Stimulated activated CD4-positive, alpha-beta T cell treated with anti-CD3 and anti-CD28 coated beads, Interleukin-2, amount 100 ng/mL, for 24 hours (primary cell): ENCODE data around the gene CDK10.

Experiments used
- DNase-seq, 2 donors: peaks; one replicate each; pipeline ENCODE4 v3.0.0-alpha.2; 2020

CDK10 gene

DNA sequence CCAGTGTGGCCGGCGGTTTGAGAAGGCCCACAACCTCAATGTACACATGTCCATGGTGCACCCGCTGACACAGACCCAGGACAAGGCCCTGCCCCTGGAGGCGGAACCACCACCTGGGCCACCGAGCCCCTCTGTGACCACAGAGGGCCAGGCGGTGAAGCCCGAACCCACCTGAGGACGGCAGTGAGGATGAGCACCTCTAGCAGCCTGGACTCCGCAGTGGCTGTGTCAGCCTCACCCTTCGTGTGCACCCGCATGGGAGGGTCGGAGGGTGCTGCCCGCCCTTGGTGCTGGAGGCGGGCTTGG, 51.5 kb downstream of the CDK10 start:
- DNase-seq, result no peak

- no peak for DNase-seq
Observed at GRCh38 chr16:89738538-89739317, 52.2 kb downstream of the CDK10 start.

DNA sequence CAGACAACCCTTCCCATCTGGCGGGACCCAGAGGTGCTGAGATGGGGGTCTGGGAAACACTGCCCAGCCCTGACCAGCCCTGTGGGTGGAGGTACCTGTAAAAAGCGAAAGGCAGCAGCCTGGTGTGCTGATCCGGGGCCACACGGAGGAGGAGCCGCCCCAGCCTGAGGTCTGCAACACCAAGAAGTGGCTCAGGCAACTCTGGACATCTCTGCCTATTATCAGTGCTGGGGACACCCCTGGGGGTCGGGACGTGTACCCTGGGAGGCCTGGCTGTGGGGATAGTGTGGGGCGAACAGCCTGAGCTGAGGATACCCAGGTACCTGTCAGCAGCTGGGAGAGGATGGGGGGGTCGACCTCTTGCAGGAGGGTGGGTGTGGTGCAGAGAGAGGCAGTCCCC, 52.9 kb downstream of the CDK10 start:
- DNase-seq, result no peak

GRCh38 chr16:89741342-89742014, 55.0 kb downstream of the CDK10 start:
- no peak for DNase-seq

- no peak for DNase-seq
Observed at GRCh38 chr16:89742948-89743347, 56.5 kb downstream of the CDK10 start.

- no peak for DNase-seq
Observed at GRCh38 chr16:89744813-89745212, 58.3 kb downstream of the CDK10 start.
